ACC112 (cell line): Measurements from ENCODE around the gene OPN3.

ENCODE experiments used
- H2AFZ ChIP-seq: fragments of 200-600 bp; sonication (generic); one replicate; pipeline ENCODE4 v1.6.0; 2017; ENCODE audit warnings: antibody characterized with exemption, low read length; ENCODE audit not compliant: unreplicated experiment
- H3K27ac ChIP-seq: fragments of 200-600 bp; sonication (generic); 2 replicates; pipeline ENCODE4 v1.5.1; 2014; ENCODE audit warnings: low read depth, mild to moderate bottlenecking, antibody characterized with exemption, low read length, moderate library complexity
- H3K27me3 ChIP-seq: fragments of 200-600 bp; sonication (generic); 2 replicates; pipeline ENCODE4 v1.6.1; 2014; ENCODE audit warnings: mild to moderate bottlenecking, antibody characterized with exemption, low read length, moderate library complexity, mixed read lengths; ENCODE audit not compliant: insufficient read depth
- H3K36me3 ChIP-seq: fragments of 200-600 bp; sonication (generic); 2 replicates; pipeline ENCODE4 v1.6.1; 2016; ENCODE audit warnings: mild to moderate bottlenecking, antibody characterized with exemption, low read length, moderate library complexity, mixed read lengths; ENCODE audit not compliant: insufficient read depth
- H3K4me1 ChIP-seq: fragments of 200-600 bp; sonication (generic); one replicate; pipeline ENCODE4 v1.6.1; 2016; ENCODE audit warnings: low read length, mixed read lengths; ENCODE audit not compliant: insufficient read depth, unreplicated experiment, control insufficient read depth
- H3K4me3 ChIP-seq: fragments of 200-600 bp; sonication (generic); 2 replicates; pipeline ENCODE4 v1.5.1; 2014; ENCODE audit warnings: mild to moderate bottlenecking, low read depth, low read length
- H3K79me2 ChIP-seq: fragments of 200-600 bp; sonication (generic); one replicate; pipeline ENCODE4 v1.6.0; 2016; ENCODE audit warnings: low read length; ENCODE audit not compliant: control insufficient read depth, unreplicated experiment, insufficient read depth

OPN3 gene

GRCh38 chr1:241589521-241589920 lies 50.6 kb downstream of the OPN3 start:
- H3K4me3 ChIP-seq = no peak overlapping the region
- no peaks in the 10 kb centered on the region for H3K27me3 ChIP-seq
- H3K36me3 ChIP-seq = peaks cover 5% of the 10 kb centered on the region
- no peak overlapping the region for H2AFZ ChIP-seq
- H3K27ac ChIP-seq = no peak overlapping the region
- H3K79me2 ChIP-seq = no peaks in the 10 kb centered on the region
- peaks cover 25% of the 10 kb centered on the region for H3K4me1 ChIP-seq

GRCh38 chr1:241586905-241587512 lies 53.2 kb downstream of the OPN3 start:
- H2AFZ ChIP-seq = no peak overlapping the region
- H3K36me3 ChIP-seq = no peaks in the 10 kb centered on the region
- no peaks in the 10 kb centered on the region for H3K79me2 ChIP-seq
- no peak overlapping the region for H3K27ac ChIP-seq
- H3K4me1 ChIP-seq = peaks cover 7% of the 10 kb centered on the region
- H3K27me3 ChIP-seq = no peaks in the 10 kb centered on the region
- no peak overlapping the region for H3K4me3 ChIP-seq

- no peaks in the 10 kb centered on the region for H3K36me3 ChIP-seq
- no peak overlapping the region for H2AFZ ChIP-seq
- H3K4me3 ChIP-seq = no peak overlapping the region
- no peak overlapping the region for H3K27ac ChIP-seq
- no peaks in the 10 kb centered on the region for H3K4me1 ChIP-seq
- H3K27me3 ChIP-seq = no peaks in the 10 kb centered on the region
- no peaks in the 10 kb centered on the region for H3K79me2 ChIP-seq
Observed at GRCh38 chr1:241582921-241583321, 57.2 kb downstream of the OPN3 start.

GRCh38 chr1:241579434-241579833 lies 60.7 kb downstream of the OPN3 start:
- no peak overlapping the region for H3K27ac ChIP-seq
- no peaks in the 10 kb centered on the region for H3K79me2 ChIP-seq
- H3K4me3 ChIP-seq = no peak overlapping the region
- peaks cover 9% of the 10 kb centered on the region; the same call in 1 of the 2 replicates for H3K27me3 ChIP-seq
- no peaks in the 10 kb centered on the region for H3K4me1 ChIP-seq
- H3K36me3 ChIP-seq = no peaks in the 10 kb centered on the region
- no peak overlapping the region for H2AFZ ChIP-seq

GRCh38 chr1:241574154-241574553 lies 66.0 kb downstream of the OPN3 start:
- H2AFZ ChIP-seq = no peak overlapping the region
- no peak overlapping the region for H3K27ac ChIP-seq
- H3K4me3 ChIP-seq = no peak overlapping the region
- peaks cover 12% of the 10 kb centered on the region; the same call in 1 of the 2 replicates for H3K27me3 ChIP-seq
- H3K36me3 ChIP-seq = no peaks in the 10 kb centered on the region
- no peaks in the 10 kb centered on the region for H3K4me1 ChIP-seq
- H3K79me2 ChIP-seq = no peaks in the 10 kb centered on the region

- Histone ChIP-seq H3K4me3 (no peak overlapping the region), H3K79me2 (no peaks in the 10 kb centered on the region), H3K27ac (no peak overlapping the region), H3K27me3 (peaks cover 3% of the 10 kb centered on the region; the same call in 1 of the 2 replicates), H3K36me3 (no peaks in the 10 kb centered on the region), H2AFZ (no peak overlapping the region), H3K4me1 (no peaks in the 10 kb centered on the region)
Observed at GRCh38 chr1:241569848-241570247, 70.3 kb downstream of the OPN3 start.

- Histone ChIP-seq H3K4me1 (no peaks in the 10 kb centered on the region), H3K79me2 (no peaks in the 10 kb centered on the region), H3K4me3 (no peak overlapping the region), H2AFZ (no peak overlapping the region), H3K27me3 (no peaks in the 10 kb centered on the region), H3K27ac (no peak overlapping the region), H3K36me3 (no peaks in the 10 kb centered on the region)
Observed at GRCh38 chr1:241560849-241561187, 79.4 kb downstream of the OPN3 start.

GRCh38 chr1:241560146-241560848 lies 79.9 kb downstream of the OPN3 start:
- Histone ChIP-seq H3K4me1 (no peaks in the 10 kb centered on the region), H3K79me2 (no peaks in the 10 kb centered on the region), H3K27ac (no peak overlapping the region), H2AFZ (no peak overlapping the region), H3K36me3 (no peaks in the 10 kb centered on the region), H3K4me3 (no peak overlapping the region), H3K27me3 (no peaks in the 10 kb centered on the region)

GRCh38 chr1:241557551-241558193 lies 82.5 kb downstream of the OPN3 start:
- H3K4me3 ChIP-seq = no peak overlapping the region
- no peak overlapping the region for H3K27ac ChIP-seq
- H3K79me2 ChIP-seq = no peaks in the 10 kb centered on the region
- H3K4me1 ChIP-seq = no peaks in the 10 kb centered on the region
- H2AFZ ChIP-seq = no peak overlapping the region
- no peaks in the 10 kb centered on the region for H3K36me3 ChIP-seq
- no peaks in the 10 kb centered on the region for H3K27me3 ChIP-seq

- no peak overlapping the region for H3K27ac ChIP-seq
Observed at GRCh38 chr1:241557031-241557430, 83.1 kb downstream of the OPN3 start.

GRCh38 chr1:241555526-241555925 lies 84.6 kb downstream of the OPN3 start:
- H3K4me3 ChIP-seq = no peak overlapping the region
- H3K79me2 ChIP-seq = no peaks in the 10 kb centered on the region
- H2AFZ ChIP-seq = no peak overlapping the region
- H3K36me3 ChIP-seq = no peaks in the 10 kb centered on the region
- no peaks in the 10 kb centered on the region for H3K4me1 ChIP-seq
- H3K27me3 ChIP-seq = no peaks in the 10 kb centered on the region; the same call in 1 of the 2 replicates
- no peak overlapping the region for H3K27ac ChIP-seq

More at GRCh38 chr1:241557031-241557430, 83.1 kb downstream of the OPN3 start:
- Histone ChIP-seq H3K4me3 (no peak overlapping the region), H2AFZ (no peak overlapping the region), H3K4me1 (no peaks in the 10 kb centered on the region), H3K36me3 (no peaks in the 10 kb centered on the region), H3K27me3 (no peaks in the 10 kb centered on the region; the same call in 1 of the 2 replicates), H3K79me2 (no peaks in the 10 kb centered on the region)
